Medulla oblongata (tissue), 1 donor: Measurements from ENCODE around the gene NEMP2.
A peak's percentile ranks its signal among the peaks of the same experiment; 100 is the strongest.
"Not testable (repeated sequence)": the region's sequence is repeated elsewhere in the genome, so short reads cannot be mapped to it uniquely, and the experiment has no call there.

Source experiments
- DNase-seq: peaks from one replicate; pipeline ENCODE4 v3.0.0-alpha.2; 2015; ENCODE audit errors: extremely low spot score

Gene NEMP2

GRCh38 chr2:190490502-190490901 is 44.0 kb downstream of the NEMP2 start:
- DNase-seq, result no peak

DNA sequence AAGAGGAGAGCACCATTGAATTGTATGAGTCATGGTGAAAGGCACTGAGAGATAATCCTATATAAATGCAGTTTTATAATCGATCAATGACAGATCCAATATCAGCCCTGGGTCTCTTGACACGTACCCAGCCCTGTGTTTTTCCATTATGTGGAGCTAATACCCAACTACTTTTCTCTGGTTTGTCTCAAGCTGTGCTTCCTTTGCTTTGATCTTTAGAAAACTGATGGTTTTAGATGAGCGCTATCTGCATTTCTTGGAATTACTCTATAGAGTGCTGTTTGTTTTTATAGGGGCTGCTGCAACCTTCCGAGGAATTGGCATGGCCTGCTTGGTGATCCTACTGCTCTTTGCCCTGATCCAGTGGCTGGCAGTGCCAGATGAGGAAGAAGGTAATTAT is 45.0 kb downstream of the NEMP2 start:
- no peak for DNase-seq

- DNase-seq, result peak; percentile 2
These were observed 45.8 kb downstream of the NEMP2 start for GRCh38 chr2:190488516-190489233.

- DNase-seq, result peak; percentile 51
These were observed 48.4 kb downstream of the NEMP2 start for GRCh38 chr2:190486037-190486623.

- peak; percentile 55 for DNase-seq
These were observed 52.1 kb downstream of the NEMP2 start for GRCh38 chr2:190482451-190482850.

GRCh38 chr2:190481339-190481738 is 53.2 kb downstream of the NEMP2 start:
- peak; percentile 60 for DNase-seq

GRCh38 chr2:190478572-190479195 is 55.8 kb downstream of the NEMP2 start:
- no peak for DNase-seq

DNA sequence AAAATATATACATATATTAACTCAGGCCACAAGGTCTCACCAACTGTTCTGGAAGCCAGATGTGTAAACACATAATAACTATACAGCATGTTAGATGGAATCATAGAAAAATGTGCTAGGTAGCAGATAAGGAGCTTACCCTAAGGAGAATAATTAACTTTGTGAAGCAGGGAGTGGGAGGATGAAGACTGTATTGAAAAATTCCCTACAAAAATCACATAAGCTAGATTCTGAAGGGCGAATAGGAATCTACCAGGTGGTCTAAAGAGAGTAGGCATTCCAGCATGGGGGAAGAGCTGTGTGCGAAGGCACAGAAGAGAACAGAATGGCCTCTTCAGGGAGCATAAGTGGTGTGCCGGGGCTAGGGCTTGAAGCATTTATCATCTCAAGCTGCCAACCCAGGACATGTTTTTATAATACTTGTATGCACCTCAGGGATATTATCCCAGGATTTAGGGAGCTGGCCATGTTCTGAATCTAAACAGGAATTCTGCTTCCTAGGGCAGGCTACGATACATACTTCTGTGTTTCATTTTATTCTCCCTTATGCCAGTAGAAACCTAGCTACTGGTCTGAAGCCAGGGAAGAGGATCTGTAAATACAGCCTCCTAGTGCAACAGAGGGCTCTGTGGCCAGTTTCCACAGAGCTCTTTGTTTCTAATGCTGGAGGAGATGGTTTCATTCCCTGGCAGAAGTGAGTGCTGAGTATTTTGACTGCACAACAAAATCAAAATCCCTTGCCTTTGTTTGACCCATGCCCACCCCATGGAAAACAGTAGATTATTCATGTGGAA is 56.7 kb downstream of the NEMP2 start:
- DNase-seq, result peak; percentile 90

- DNase-seq, result no peak
These were observed 64.2 kb downstream of the NEMP2 start for GRCh38 chr2:190470256-190470826.

GRCh38 chr2:190469771-190470170 is 64.8 kb downstream of the NEMP2 start:
- DNase-seq, result peak; percentile 68

GRCh38 chr2:190468814-190469569 is 65.5 kb downstream of the NEMP2 start:
- DNase-seq, result peak; percentile 87

GRCh38 chr2:190468354-190468753 is 66.2 kb downstream of the NEMP2 start:
- not testable (repeated sequence) for DNase-seq

DNA sequence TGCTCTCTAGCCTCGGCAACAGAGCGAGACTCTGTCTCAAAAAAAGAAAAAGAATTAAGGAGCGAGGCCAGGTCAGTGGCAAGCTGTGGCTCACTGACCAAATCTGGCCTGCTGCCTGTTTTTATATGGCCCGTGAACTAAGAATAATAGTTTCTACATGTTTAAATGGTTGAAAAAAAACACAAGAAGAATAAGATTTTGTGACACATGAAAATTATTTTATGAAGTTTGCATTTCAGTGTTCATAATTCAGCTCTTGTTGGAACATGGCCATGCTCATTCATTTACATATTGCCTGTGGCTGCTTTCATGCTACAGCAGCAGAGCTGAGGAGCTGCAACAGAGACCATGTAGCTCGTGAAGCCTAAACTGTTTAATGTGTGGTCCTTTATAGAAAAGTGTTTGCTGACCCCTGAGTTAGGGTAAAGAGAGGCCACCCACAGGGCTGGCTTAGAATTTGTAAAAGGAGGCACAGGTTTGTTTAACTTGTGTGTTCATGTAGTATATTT is 66.9 kb downstream of the NEMP2 start:
- peak; percentile 53 for DNase-seq

DNA sequence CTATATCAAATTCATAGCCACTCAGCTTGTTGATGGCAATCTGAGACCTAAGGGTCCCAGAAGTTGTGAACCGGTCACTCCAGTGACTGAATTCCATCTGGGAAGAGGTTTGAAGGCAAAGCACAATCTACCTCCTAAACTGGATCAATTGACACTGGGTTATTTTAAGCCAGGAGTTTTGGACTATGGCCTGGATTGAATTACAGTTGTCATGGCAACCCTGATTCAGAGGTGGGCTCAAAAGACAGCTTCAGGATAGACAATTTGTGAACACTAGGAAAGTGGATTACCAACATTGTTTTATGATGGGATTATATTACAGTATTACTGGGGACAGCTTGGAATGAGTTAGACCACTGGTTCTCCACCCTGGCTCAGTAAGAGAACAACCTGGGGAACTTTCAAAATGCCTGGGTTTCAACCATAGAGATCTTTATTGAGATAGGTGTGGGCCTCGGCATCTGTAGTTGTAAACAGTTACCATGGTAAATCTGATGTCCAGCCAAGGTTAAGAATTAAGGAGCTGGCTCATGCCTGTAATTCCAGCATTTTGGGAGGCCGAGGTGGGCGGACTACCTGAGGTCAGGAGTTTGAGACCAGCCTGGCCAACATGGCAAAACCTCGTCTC is 67.6 kb downstream of the NEMP2 start:
- no peak for DNase-seq

DNA sequence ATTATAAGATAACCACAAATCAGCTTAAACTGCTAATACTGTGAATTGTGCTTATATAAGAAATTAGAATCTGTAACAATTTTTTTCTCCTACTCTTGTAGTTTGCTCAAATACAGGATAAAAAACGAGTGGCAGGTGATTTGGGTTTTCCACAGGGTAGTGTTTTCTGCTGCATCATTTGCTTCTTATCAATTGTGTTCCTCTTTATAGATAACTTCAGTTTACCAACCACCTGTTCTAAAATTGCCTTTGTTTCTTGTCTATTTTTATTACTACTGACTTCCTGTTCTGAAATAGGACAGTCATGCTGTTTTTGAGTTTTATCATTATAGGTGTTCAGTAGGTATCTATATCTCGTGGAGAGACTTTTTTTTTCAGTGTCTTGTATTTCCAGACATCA is 69.5 kb downstream of the NEMP2 start:
- DNase-seq, result no peak

DNA sequence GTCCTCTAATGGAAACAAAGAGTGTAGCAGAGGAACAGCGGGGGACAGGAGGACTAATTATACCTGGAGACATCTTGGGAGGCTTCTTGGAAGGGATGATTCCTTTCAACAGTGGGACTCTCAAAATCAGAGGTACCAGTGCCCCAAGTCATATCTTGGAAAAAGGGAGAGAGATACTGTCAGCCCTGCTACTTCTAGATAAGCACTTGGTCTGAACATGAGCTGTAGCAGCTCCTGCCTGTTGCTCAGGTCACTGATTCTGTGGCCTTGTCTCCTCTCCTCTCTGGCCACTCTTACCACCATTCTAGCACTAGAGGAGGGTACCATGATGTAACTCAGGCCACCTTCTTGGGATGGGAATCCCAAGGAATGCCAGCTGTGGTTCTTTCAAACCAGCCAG is 71.9 kb downstream of the NEMP2 start:
- DNase-seq, result no peak

DNA sequence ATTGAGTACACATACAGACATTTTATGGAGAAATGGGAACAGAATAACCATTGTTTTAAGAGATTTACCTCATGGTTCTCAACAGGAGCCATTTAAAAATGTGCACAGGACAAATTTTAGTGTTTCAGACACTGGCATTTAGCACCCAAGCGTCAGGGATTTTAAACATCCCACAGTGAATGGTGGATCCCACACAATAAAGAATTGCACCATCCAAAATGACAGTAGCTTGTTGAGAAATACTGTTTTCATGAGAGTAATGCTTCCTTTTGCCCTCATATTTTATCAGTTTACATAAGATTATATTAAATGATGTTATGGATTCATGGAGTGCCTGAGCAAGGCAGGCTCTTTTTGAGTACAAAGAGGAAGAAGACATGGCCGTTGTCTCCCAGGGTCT is 72.3 kb downstream of the NEMP2 start:
- no peak for DNase-seq

GRCh38 chr2:190460487-190460886 is 74.0 kb downstream of the NEMP2 start:
- no peak for DNase-seq

GRCh38 chr2:190459881-190460280 is 74.6 kb downstream of the NEMP2 start:
- no peak for DNase-seq

DNA sequence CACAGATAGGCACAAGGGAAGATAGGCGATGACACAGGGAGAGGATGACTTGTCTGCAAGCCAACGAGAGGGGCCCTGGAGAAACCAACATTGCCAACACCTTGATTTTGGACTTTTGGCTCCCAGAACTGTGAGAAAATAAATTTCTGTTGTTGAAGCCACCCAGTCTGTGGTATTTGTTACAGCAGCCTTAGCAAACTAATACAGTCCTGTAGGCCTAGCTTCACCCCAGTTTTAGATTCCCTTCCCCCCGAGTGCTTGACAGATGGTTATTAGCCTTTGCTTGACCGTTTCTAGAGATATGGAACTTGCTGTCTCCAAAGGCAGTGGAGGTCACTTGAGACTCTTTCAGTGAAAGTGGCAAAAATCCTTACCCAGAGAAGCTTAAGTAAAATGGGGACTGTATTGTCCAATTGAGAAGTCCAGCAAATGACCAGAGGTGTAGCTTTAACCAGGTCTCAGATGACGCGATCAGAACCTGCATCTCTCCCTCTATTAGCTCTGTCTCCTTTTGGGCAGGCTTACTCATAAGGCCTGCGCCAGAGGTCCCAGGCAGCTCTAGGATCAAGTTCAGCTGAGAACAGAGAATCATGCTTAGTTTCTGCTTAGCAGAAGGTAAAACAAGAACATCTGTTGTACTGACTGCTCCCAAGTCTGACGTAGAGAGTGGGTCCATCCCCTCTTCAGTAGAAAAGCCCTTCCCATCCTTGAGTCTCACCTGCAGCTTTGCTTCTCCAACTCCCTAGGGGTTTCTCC is 76.0 kb downstream of the NEMP2 start:
- no peak for DNase-seq
